NT2/D1 (cell line): ENCODE measurements around the gene CEP295NL.

ENCODE experiments used
- SUZ12 ChIP-seq: IDR thresholded peaks from 2 replicates; pipeline ENCODE4 v1.6.1; 2011; ENCODE audit not compliant: insufficient read length, insufficient read depth; ENCODE audit errors: extremely low read depth
- YY1 ChIP-seq: IDR thresholded peaks from 2 replicates; pipeline ENCODE4 v1.6.1; 2011; ENCODE audit not compliant: insufficient read length, insufficient read depth

DNA sequence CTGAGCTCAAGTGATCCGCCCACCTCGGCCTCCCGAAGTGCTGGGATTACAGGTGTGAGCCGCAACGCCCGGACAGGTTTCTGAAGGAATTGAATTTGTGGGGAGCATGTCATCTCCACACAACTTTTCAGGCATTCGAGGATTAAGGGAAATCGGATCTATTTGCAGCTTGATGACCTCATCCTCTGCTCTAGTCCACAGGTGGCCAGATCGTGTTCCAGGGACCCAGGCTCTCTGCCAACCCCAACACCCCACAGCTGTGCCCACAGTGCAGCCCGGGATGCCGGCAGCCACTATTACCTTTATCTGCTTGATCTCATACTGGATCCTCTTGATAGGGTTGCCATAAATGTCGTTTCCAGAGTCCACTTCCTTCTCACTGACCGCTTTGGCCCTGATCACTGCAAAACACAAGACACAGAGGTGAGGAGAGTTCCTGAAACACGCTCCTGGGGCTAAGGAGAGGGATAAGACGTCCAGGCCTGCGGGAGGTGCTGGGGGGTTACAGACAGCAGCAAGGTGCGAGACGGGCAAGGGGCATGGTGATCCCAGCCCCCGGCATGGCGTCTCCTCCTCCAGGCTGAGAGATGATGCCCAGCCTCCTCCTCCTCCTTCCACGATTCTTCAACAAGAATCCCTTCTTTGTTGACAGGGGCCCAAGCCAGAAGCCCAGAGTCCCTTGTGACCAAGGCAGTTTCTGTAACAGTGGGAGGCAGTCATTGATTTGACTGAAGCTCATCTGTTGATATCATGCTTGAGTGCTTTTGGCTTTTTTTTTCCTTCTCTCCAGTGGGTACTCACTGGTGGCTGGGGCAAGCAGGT is 29.3 kb downstream of the CEP295NL start:
- TF ChIP-seq YY1 (no peak), SUZ12 (no peak)
